MM.1S (cell line): ENCODE measurements around the gene HECTD4.

ENCODE experiments used
- CTCF ChIP-seq: fragments of 300-600 bp; sonication (generic); IDR thresholded peaks from 2 replicates; pipeline ENCODE4 v1.5.1; 2016; ENCODE audit warnings: antibody characterized with exemption, low read length, mixed read lengths
- EZH2 ChIP-seq: fragments of 300-600 bp; sonication (generic); optimal IDR thresholded peaks from 2 replicates; pipeline ENCODE3; 2017; ENCODE audit warnings: low read depth, mild to moderate bottlenecking, antibody characterized with exemption, low read length, mixed read lengths
- EZH2phosphoT487 ChIP-seq: fragments of 300-600 bp; sonication (generic); IDR thresholded peaks from 2 replicates; pipeline ENCODE4 v1.6.1; 2018; ENCODE audit warnings: antibody characterized with exemption, low read length

- TF ChIP-seq CTCF (no peak), EZH2 (no peak), EZH2phosphoT487 (no peak)
These were observed 111.6 kb downstream of the HECTD4 start for GRCh38 chr12:112270673-112271072.
